ENCODE measurements around the gene PIGU.
"Not testable (repeated sequence)": the region's sequence is repeated elsewhere in the genome, so short reads cannot be mapped to it uniquely, and the experiment has no call there.

The PIGU gene

DNA sequence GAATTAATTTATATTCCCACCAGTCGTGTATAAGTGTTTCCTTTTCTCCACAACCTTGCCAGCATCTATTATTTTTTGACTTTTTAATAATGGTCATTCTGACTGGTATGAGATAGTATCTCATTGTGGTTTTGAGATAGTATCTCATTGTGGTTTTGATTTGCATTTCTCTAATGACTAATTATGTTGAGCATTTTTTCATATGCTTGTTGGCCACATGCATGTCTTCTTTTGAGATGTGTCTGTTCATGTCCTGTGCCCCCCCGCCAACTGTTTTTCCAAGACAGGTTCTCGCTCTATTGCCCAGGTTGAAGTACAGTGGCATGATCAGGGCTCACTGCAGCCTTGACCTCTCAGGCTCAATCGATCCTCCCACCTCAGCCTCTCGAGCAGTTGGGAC, 15.1 kb downstream of the PIGU start:
- DNase-seq (ENCODE audit: low spot score): not testable (repeated sequence)

DNA sequence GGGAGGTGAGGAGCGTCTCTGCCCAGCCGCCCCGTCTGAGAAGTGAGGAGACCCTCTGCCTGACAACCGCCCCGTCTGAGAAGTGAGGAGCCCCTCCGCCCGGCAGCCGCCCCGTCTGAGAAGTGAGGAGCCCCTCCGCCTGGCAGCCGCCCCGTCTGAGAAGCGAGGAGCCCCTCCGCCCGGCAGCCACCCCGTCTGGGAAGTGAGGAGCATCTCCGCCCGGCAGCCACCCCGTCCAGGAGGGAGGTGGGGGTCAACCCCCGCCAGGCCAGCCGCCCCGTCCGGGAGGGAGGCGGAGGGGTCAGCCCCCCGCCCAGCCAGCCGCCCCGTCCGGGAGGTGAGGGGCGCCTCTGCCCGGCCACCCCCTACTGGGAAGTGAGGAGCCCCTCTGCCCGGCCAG, 18.2 kb downstream of the PIGU start:
- DNase-seq (ENCODE audit: low spot score): not testable (repeated sequence)

DNA sequence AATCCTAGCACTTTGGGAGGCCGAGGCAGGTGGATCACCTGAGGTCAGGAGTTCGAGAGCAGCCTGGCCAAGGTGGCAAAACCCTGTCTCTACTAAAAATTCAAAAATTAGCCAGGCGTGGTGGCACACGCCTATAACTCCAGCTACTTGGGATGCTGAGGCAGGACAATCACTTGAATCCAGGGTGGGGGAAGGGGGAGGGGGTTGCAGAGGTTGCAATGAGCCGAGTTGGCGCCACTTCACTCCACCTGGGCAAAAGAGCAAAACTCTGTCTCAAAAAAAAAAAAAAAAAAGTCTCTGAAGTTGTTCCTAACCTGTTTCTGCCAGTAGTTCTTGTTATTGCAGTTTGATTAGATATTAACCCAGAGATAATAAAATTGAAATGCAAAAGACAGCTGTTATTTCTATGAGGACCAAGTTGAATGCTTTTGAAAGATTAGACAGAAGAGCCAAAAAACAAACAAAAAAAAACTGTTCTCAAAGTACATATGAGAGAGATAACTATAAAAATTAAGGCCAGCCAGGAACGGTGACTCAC, 22.6 kb downstream of the PIGU start:
- no peak for DNase-seq (ENCODE audit: low spot score)

DNA sequence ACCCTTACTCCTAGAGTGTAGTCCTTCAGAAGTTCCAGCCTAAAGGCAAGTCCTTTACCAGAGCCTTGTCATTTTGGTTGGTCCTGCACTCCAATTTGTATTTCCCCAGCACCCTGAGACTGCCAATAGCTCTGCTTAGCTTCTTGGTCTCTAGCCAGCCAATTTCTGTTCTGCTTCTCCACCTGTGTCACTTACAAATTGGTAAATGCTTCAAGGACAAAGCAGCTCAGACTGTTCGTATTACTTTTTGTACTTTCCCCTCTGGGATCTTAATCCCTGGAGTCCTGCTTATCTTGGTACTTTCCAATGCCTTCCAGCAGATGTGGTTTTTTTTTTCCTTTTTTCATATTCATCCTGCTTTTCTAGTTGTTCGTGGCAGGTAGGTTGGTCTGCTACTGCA, 25.7 kb downstream of the PIGU start:
- DNase-seq (ENCODE audit: low spot score): no peak

DNA sequence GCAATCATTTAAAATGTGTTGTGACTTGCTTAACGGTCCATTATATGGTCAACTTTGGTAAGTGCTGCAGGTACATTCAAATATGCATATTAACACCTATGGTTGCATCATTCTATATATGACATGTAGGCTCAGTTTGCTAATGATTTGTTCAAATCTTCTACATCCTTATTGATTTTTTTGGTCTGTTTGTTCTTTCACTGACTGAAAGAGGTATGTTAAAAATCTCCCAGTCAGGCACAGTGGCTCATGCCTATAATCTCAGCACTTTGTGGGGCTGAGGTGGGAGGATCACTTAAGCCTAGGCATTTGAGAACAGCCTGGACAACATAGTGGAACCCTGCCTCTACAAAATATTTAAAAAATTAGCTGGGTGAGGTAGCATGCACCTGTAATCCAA, 29.2 kb downstream of the PIGU start:
- no peak for DNase-seq (ENCODE audit: low spot score)

DNA sequence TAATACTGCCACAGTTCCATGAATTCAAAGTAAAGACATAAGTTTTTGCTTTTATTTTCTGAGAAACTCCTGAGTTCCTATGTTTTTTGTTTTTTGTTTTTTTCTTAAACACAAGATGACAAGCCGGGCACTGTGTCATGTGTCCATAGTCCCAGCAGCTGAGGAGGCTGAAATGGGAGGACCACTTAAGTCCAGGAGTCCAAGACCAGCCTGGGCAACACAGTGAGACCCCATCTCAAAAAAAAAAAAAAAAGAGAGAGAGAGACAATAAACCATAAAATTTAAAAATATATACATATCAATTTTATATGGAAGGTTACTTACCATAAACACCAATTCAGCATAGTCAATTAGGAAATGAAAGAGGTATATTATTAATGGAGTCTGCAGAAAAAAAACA, 31.9 kb downstream of the PIGU start:
- no peak for DNase-seq (ENCODE audit: low spot score)

DNA sequence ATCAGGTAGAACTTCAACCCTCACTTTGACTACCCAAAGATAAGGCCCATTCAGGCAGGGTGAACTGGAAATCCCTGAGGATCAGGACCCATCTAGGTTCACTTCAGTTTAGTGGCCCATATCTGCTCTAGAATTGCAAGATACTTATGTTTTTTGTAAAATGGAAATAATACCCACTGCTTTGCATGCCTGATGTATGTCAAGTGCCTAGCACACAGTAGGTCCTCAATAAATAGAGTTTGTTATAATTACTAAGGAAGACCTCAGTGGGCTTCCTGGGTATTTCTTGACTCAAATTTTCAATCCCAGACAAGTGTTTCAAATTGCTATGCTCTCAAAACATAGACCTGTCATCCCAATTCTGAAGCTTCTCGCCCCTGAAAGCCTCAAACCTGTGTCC, 32.5 kb downstream of the PIGU start:
- DNase-seq (ENCODE audit: low spot score): no peak

DNA sequence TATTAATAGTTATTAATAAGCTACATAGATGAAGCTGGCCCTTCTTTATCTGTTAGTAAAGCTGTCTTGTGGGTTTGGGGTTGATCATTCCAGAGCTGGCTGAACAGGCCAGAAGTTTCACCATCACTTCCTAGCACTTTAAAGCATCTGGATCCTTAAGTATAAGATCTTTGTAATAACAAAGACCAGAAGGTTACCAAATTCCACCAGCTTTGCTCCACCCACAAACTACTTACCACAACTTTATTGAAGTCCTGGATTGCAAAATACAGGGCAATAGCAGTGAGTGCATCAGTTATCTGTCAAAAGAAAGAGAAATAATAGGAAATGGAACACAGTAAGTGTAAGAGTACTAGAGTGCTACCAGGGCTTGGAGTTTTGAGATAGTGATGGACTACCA, 33.0 kb downstream of the PIGU start:
- no peak for DNase-seq (ENCODE audit: low spot score)

DNA sequence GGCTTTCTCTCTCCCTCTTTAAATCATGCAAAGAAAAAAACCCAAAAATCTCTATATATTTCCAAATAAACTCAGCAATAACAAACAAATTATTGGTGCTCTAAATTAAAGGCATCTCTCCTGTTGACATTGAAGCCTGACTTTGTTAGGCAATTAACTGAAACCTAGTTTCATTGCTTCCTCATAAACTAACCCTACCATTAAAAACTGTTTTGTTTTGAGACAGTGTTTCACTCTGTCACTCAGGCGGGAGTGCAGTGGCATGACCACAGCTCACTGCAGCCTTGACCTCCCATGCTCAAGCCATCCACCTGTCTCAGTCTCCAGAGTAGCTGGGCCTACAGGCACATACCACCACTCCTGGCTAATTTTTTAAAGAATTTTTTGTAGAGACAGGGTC, 34.9 kb downstream of the PIGU start:
- no peak for DNase-seq (ENCODE audit: low spot score)

DNA sequence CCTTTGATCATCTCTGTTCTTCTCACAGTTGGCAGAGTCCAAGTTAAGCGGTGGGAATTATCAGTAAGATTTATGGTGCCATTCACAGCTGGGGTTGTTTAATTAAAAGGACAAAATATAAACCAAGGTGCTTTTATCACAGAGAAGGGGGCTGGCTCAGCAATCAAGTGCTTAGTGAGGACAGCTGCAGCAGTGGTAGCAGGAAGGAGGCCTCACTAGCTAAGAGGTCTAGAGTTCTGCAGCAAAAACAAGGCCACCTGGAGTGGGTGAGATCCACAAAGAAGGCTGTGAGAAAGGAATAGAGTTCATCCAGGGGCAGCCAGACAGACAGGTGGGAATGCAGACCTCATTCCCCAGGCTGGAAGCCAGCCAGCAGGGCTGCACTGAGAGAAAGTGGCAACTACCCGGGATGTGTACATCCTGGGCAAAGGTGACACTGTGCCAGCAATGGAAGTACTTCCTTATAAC, 37.1 kb downstream of the PIGU start:
- DNase-seq (ENCODE audit: low spot score): peak; percentile 25

DNA sequence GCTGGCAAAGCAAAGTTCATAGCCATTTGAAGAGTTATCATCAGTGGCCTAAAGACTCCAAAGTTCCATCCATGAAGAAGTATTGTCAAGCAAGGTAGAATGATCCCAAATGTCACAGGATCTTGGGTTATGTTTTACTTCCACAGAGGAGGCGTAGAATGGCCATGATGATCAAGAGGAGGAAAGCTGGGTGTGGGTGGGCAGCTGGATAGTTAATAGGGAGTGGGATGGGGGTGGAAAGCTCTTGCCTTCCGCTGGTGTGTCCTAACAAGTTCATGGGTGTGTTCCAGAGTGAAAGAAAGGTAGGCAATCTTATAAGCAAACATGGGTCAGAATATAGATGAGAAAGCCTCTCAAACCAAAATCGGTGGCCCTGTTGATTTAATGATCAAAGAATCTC, 38.4 kb downstream of the PIGU start:
- DNase-seq (ENCODE audit: low spot score): no peak

DNA sequence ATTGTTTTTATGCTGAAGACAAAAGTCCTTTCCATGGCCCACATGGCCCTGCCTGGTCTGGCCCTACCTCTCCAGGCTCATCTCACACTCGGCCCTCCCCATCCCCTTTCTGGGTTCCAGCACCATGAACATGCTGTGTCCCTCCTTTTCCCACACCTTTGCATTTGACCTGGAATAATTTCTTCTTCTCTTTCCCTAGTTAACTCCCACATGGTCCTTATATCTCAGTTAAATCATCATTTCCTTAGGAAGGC, 38.9 kb downstream of the PIGU start:
- no peak for DNase-seq (ENCODE audit: low spot score)

DNA sequence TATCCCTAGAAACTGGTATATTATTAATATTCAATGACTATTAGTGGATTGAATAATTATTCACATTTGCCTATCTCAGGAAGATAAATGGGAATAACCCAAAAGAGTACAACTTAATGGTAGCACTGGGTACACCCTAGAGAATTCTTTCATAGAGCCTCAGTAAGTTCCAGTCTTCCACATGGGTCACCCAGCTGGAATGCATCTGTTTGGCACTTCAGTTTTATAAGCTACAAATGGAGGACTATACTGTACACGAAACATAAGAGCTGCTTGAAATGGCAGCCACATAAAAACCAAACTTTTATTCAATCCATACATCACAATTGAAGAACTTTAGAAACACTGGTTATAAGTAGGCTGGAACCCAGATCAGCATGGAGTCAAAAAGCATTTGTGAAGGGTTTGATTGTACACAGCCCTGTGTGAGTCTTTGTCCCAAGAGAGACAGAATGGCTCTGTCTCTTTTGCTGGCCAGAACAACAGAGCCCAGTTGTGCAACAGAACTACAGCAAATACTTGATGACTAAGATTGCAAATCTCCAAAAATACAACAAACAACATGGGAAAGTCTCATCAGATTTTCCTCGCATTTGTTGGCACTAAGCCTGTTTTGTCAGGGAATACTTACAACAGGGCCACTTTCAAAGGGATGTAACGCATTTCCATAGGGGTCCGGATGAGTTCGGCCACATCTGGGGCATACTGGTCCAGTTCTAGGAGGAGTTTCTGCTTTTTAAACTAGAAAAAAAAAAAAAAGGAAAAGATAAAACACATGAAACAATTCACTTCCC, 39.5 kb downstream of the PIGU start:
- DNase-seq (ENCODE audit: low spot score): peak; percentile 97

DNA sequence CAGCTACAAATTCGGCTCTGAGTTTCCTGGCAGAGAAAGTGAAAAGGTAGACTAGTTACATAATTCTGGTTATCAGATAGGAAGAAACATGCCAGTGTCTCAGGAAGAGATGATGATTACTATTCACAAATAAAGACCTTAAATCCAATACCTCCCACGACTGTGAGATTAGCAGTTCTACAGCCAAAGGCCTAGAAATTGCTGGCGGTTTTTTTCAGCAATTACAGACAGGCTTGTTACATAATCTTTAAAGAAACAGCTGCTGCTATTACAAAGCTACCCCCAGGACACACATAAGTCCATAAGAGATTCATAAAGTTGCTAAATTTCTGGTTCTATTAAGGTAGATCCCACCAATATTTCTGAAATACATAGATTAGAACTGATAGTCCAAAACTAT, 40.2 kb downstream of the PIGU start:
- DNase-seq (ENCODE audit: low spot score): peak; percentile 31

DNA sequence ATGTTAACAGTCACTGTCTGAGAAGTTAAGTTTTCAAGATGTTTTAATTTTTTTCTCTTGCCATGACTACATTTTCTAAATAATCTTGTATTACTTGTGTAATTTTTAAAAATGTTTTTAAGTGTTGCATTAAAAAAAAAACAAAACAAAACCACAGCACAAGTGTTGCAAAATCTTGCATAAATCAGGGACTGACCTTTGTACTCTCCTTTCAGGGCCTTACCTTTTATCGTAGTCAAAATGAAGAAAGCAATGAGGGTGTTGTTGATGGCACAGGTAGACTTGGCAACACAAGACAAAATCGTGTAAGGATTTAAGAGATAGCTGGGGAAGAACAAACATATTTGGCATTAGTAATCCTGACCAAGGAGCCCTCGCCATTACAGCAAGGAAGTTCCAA, 42.5 kb downstream of the PIGU start:
- DNase-seq (ENCODE audit: low spot score): no peak

DNA sequence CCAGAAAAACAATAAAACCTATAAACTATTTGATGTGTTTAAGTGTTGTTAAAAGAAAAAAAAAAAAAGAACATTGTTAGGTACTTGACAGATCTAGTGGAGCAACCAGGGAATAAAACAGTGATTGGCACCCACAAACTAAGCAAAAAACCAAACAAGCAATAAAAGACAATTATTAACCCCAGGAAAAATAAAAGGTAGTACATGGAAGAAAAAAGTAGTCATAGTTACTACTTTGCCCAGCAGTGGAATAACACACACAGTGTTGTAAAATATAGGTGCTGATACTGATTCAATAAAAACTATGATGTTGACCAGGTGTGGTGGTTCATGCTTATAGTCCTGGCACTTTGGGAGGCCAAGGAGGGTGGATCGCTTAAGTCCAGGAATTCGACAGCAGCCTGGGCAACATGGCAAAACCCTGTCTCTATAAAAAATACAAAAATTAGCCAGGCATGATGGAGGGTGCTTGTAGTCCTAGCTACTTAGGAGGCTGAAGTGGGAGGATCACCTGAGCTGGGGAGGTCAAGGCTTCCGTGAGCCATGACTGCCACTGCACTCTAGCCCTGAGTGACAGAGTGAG, 43.9 kb downstream of the PIGU start:
- no peak for DNase-seq (ENCODE audit: low spot score)

DNA sequence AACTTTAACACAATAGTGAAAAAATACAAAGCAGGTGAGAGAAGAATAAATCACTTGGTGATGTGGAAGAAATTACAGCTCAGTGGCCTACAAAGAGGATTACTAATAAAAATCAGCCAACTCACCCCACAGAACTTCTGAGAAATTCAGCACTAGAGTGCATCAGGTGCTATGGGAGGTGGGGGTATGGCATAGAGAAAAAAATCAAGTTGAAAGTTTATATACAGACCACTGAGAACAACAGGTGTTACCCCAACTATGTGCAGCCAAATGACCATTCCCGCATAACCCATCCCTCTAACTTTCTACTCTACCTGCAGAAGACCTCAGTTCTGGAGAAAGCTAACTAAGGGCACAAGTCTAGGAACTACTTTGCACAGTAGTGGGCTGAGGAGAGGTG, 47.0 kb downstream of the PIGU start:
- DNase-seq (ENCODE audit: low spot score): no peak

DNA sequence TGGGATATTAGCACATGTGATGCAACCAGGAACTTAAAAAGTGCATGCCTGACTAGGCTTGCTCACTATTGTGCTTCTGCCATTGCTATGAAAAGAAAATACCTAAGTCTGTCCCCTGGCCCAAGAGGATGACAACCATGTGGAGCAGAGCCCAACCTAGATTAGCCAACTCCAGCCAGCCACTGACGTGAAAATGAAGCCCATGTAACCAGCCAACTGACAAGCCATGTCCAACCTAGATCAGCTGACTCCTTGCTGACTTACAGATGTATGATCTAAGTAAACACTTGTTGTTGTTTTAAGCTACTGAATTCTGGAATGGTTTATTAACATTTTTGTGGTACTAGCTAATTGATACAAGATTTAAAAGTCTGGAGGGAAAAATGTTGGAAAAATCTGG, 47.5 kb downstream of the PIGU start:
- no peak for DNase-seq (ENCODE audit: low spot score)

DNA sequence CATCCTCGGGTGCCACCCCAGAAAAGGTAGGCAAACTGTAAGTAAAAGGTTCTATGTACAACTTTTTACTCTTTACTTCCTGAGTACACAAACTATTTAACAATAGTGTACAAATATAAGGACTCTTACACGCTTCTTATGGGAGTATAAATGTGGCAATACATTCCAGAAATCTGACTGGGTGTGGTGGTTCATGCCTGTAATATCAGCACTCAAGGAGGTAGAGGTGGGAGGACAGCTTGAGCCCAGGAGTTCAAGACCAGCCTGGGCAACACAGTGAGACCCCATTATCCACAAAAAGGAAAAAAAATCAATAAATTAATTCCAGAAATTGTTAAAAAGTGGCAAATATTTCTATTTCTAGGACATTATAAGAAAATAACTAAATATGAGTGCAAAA, 48.9 kb downstream of the PIGU start:
- no peak for DNase-seq (ENCODE audit: low spot score)

DNA sequence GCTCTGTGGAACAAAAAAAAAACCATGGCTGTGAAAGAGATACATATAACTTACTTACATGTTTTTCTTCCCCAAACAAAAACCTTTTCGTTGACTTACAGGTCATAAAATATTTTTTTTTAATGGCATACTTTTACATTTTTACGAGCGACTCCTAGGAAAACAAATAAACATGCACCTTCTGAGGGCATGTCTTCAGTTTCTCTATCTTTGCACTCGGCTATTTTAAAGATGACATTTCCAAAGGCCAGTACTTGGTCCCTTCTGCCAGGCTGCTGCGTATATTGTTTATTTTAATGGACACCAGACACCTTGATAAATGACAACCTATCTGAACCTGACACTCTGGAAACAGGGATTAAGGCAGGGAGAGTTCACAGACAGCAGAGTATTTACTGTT, 49.4 kb downstream of the PIGU start:
- DNase-seq (ENCODE audit: low spot score): no peak

DNA sequence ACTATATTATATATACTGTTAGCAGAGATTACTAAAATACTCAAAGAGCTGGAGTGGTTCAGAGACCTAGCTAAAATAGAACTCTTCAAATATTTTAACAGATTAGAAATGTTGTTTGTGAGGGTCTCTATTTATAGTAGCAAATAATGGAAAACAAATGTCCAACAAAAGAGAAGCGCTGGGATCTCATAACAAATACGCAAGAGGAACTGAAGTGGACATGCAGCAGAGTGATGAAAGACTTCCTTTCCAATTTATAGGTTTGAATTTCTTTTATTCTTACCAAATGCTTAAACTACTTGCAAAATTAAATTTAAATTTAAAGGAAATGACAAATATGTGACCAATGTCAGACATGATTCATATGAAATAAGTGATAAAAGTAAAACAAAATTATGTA, 49.9 kb downstream of the PIGU start:
- no peak for DNase-seq (ENCODE audit: low spot score)

DNA sequence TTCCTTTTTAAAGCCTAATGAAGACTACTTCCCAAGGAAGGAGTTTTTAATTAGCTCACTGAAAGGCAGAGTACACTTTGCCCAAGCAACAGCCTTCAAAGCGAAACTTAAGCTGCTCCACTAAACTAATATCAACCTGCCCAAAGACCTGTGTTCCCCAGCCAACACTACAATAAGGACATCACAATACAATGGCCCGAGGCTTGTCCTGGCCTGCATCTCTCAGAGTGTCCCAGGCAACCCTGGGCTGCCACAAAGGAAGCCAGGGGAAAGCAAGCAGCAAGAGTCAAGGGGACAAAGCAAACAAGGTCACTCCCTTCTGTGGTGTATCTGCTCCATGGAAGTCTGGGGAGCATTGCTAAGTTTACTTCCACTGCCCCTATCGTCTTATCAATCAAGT, 52.3 kb downstream of the PIGU start:
- DNase-seq (ENCODE audit: low spot score): no peak

DNA sequence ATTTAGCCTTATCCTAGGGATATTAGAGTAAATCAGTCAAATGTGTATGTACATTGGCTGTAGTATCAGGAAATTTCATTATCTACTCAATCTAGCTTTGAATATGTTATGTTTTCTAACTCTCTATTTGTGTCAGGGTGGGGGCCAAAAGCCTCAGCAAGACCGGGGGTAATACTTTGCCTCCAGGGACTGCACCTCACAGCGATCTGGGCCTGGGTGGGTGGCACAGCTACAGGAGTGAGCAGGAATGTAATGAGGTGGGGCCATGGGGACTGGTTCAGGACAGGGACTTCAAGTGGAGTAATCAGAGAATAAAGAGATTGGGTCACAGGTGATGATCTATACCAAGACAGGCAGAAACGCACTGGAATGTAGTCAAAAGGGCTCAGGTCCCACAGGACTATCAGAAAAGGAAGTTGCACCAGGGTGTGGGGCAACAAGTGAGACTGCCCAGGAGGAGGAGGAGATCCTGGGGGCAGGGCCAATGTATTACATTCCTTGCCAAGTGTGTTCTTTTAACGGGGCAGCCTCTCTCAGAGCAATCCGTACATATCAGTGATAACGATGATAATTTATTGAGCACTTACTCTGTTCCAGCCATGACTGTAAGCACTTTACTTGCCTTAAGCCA, 54.0 kb downstream of the PIGU start:
- no peak for DNase-seq (ENCODE audit: low spot score)

Data from globus pallidus (tissue), 1 donor.